GM13977 (cell line): Measurements from ENCODE around the gene NDUFAF7.

Source experiments
- DNase-seq: peaks from one replicate; pipeline ENCODE4 v3.0.0; 2012; ENCODE audit warnings: low spot score
- in situ Hi-C: fragments of 300-500 bp; cut with MboI; formaldehyde crosslinking; loops from one replicate; pipeline ENCODE4 v1.12.0; 2022; ENCODE audit warnings: low sequenced_read_pairs, low pct_unique_long_range_greater_than_20kb, mixed read lengths, inconsistent platforms; ENCODE audit not compliant: unreplicated experiment
- TF ChIP-seq, protein P1 (sequence below): IDR thresholded peaks from 2 replicates; pipeline ENCODE4 v1.5.1; 2012; ENCODE audit warnings: mild to moderate bottlenecking, control low read depth; ENCODE audit not compliant: insufficient read depth; ENCODE audit errors: extremely low read depth, missing control alignments

NDUFAF7 gene

GRCh38 chr2:37250869-37251740 lies 19.6 kb downstream of the NDUFAF7 start:
- no peak for DNase-seq
- in situ Hi-C loops: no loop called here
- TF ChIP-seq, protein P1, sequence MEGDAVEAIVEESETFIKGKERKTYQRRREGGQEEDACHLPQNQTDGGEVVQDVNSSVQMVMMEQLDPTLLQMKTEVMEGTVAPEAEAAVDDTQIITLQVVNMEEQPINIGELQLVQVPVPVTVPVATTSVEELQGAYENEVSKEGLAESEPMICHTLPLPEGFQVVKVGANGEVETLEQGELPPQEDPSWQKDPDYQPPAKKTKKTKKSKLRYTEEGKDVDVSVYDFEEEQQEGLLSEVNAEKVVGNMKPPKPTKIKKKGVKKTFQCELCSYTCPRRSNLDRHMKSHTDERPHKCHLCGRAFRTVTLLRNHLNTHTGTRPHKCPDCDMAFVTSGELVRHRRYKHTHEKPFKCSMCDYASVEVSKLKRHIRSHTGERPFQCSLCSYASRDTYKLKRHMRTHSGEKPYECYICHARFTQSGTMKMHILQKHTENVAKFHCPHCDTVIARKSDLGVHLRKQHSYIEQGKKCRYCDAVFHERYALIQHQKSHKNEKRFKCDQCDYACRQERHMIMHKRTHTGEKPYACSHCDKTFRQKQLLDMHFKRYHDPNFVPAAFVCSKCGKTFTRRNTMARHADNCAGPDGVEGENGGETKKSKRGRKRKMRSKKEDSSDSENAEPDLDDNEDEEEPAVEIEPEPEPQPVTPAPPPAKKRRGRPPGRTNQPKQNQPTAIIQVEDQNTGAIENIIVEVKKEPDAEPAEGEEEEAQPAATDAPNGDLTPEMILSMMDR: no peak

GRCh38 chr2:37262522-37262921 lies 31.1 kb downstream of the NDUFAF7 start:
- in situ Hi-C loops: no loop called here
- no peak for DNase-seq
- TF ChIP-seq, protein P1: no peak

DNA sequence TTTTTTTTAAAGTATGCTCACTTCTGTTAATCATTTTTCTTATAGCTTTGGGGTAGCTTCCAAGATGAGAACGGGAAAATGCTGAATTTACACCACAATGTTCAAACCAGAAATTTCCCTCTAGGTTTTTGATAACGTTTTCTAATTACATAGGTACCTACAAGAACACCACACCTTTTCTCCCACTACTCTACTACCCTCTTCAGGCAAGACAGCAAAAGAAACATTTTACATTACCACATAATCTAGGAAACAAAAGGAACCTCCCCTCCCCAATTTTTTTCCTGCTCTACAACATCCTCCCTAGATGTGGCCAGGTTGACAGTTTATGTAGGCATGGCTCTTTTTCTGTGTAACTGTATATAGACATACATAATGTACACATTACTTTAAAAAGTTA lies 32.4 kb downstream of the NDUFAF7 start:
- TF ChIP-seq, protein P1: no peak
- in situ Hi-C loops: no loop called here
- DNase-seq: no peak

- TF ChIP-seq, protein P1: no peak
- no peak for DNase-seq
- in situ Hi-C loops: no loop called here
Measured at GRCh38 chr2:37267685-37268084, 36.2 kb downstream of the NDUFAF7 start.

DNA sequence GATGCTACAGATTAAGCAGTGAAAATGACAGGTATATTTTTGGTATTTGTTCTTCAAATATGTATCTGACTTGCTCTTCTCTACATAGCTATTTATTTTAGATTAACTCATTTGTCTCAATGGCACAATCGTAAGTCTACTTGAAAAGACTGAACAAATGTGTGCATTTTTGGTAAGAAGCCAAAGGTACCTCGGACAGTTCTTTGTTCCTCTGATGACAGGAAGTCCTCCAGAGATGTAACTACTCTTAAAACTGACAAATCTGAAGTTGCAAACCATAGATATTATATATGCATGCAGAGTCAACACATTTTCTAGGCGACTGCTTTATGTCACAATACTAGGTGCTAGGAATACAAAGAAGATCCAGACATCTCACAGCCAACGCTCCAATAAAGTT lies 36.7 kb downstream of the NDUFAF7 start:
- in situ Hi-C loops: no loop called here
- TF ChIP-seq, protein P1: no peak

GRCh38 chr2:37271376-37272067 lies 40.1 kb downstream of the NDUFAF7 start:
- DNase-seq: no peak
- TF ChIP-seq, protein P1: no peak
- in situ Hi-C loops: no loop called here

More for the DNA sequence above, 36.7 kb downstream of the NDUFAF7 start:
- no peak for DNase-seq
